WTC11 (cell line): ENCODE measurements around the gene SIPA1L3. TPM values are rescaled to one million over a fixed set of nuclear protein-coding genes. Genes with fewer than 3 reads are reported as not detected.

Source experiments
- ATAC-seq: fragments of 200-7000 bp; cut with Tn5 transposase; 2 replicates; pipeline ENCODE4 v1.10.0; 2021; ENCODE audit warnings: mild to moderate bottlenecking, moderate library complexity
- CTCF ChIA-PET: fragments of 300-600 bp; sonication (Branson Sonifier 250); formaldehyde crosslinking; loops from one replicate; lab custom pipeline; 2021; ENCODE audit warnings: antibody characterized with exemption; lab: Charles Lee
- POLR2A ChIA-PET: fragments of 350-600 bp; sonication (Branson Sonifier 250); formaldehyde crosslinking; loops from one replicate; lab custom pipeline; 2021; ENCODE audit warnings: antibody characterized with exemption; lab: Charles Lee
- DNase-seq: peaks from one replicate; pipeline ENCODE4 v3.0.0; 2021; ENCODE audit warnings: low spot score
- H3K27ac Mint-ChIP-seq: 2 replicates; pipeline ENCODE4 v1.8.0; 2021; ENCODE audit warnings: mixed read lengths
- H3K27me3 Mint-ChIP-seq: 2 replicates; pipeline ENCODE4 v1.8.0; 2021; ENCODE audit warnings: low read depth, mild to moderate bottlenecking, moderate library complexity, mixed read lengths
- H3K36me3 Mint-ChIP-seq: 2 replicates; pipeline ENCODE4 v1.8.0; 2021; ENCODE audit warnings: mixed read lengths
- H3K4me1 Mint-ChIP-seq: 2 replicates; pipeline ENCODE4 v1.8.0; 2022; ENCODE audit warnings: mixed read lengths
- H3K4me3 Mint-ChIP-seq: 2 replicates; pipeline ENCODE4 v1.8.0; 2021; ENCODE audit warnings: mild to moderate bottlenecking, moderate library complexity, mixed read lengths
- H3K9me3 Mint-ChIP-seq: 2 replicates; pipeline ENCODE4 v1.8.0; 2021; ENCODE audit warnings: mixed read lengths
- ATF1 ChIP-seq: sonication (generic); formaldehyde crosslinking; IDR thresholded peaks from 2 replicates; pipeline ENCODE4 v1.8.1; 2023; ENCODE audit warnings: mild to moderate bottlenecking, moderate library complexity, missing genetic modification reagents
- CREM ChIP-seq: sonication (generic); formaldehyde crosslinking; IDR thresholded peaks from 2 replicates; pipeline ENCODE4 v1.8.1; 2022; ENCODE audit warnings: mild to moderate bottlenecking, missing genetic modification reagents, moderate library complexity
- FOXK1 ChIP-seq: sonication (generic); formaldehyde crosslinking; IDR thresholded peaks from 2 replicates; pipeline ENCODE4 v1.8.0; 2022; ENCODE audit warnings: mild to moderate bottlenecking, moderate library complexity, missing genetic modification reagents
- GRHL2 ChIP-seq: fragments of 250-450 bp; sonication (Bioruptor Pico); IDR thresholded peaks from 2 replicates; pipeline ENCODE4 v1.8.0; 2022; ENCODE audit warnings: mild to moderate bottlenecking, moderate library complexity; ENCODE audit not compliant: insufficient replicate concordance, severe bottlenecking
- IRF2 ChIP-seq: sonication (generic); formaldehyde crosslinking; IDR thresholded peaks from 2 replicates; pipeline ENCODE4 v1.8.0; 2022; ENCODE audit warnings: low read depth, missing genetic modification reagents, borderline replicate concordance
- JUN ChIP-seq: sonication (generic); formaldehyde crosslinking; IDR thresholded peaks from 2 replicates; pipeline ENCODE4 v1.8.0; 2023; ENCODE audit warnings: mild to moderate bottlenecking, missing genetic modification reagents
- MYBL2 ChIP-seq: sonication (generic); formaldehyde crosslinking; IDR thresholded peaks from 2 replicates; pipeline ENCODE4 v1.8.1; 2023; ENCODE audit warnings: mild to moderate bottlenecking, moderate library complexity, missing genetic modification reagents
- NR1H2 ChIP-seq: sonication (generic); formaldehyde crosslinking; IDR thresholded peaks from 2 replicates; pipeline ENCODE4 v1.9.0; 2021; ENCODE audit warnings: mild to moderate bottlenecking, moderate library complexity, missing genetic modification reagents
- NR3C1 ChIP-seq: sonication (generic); formaldehyde crosslinking; conservative IDR thresholded peaks from 2 replicates; pipeline ENCODE4 v1.8.1; 2023; ENCODE audit warnings: low read depth, mild to moderate bottlenecking, missing genetic modification reagents
- PRRX2 ChIP-seq: fragments of 250-450 bp; sonication (Bioruptor Pico); IDR thresholded peaks from 2 replicates; pipeline ENCODE4 v1.8.0; 2021; ENCODE audit warnings: mild to moderate bottlenecking
- RELA ChIP-seq: sonication (generic); formaldehyde crosslinking; IDR thresholded peaks from 2 replicates; pipeline ENCODE4 v1.8.1; 2022; ENCODE audit warnings: missing genetic modification reagents, mild to moderate bottlenecking, borderline replicate concordance
- RORB ChIP-seq: fragments of 250-450 bp; sonication (Bioruptor Pico); IDR thresholded peaks from 2 replicates; pipeline ENCODE4 v1.9.0; 2021; ENCODE audit warnings: mild to moderate bottlenecking
- SMAD3 ChIP-seq: sonication (generic); formaldehyde crosslinking; IDR thresholded peaks from 2 replicates; pipeline ENCODE4 v1.8.0; 2022; ENCODE audit warnings: missing genetic modification reagents, mild to moderate bottlenecking, borderline replicate concordance
- TCF7 ChIP-seq: sonication (generic); formaldehyde crosslinking; IDR thresholded peaks from 2 replicates; pipeline ENCODE4 v1.8.0; 2022; ENCODE audit warnings: mild to moderate bottlenecking, low read depth, missing genetic modification reagents, moderate library complexity
- TEAD4 ChIP-seq: sonication (generic); formaldehyde crosslinking; IDR thresholded peaks from 2 replicates; pipeline ENCODE4 v1.8.0; 2022; ENCODE audit warnings: mild to moderate bottlenecking, missing genetic modification reagents
- ZBTB21 ChIP-seq: sonication (generic); formaldehyde crosslinking; IDR thresholded peaks from 2 replicates; pipeline ENCODE4 v1.8.1; 2023; ENCODE audit warnings: mild to moderate bottlenecking, missing genetic modification reagents, borderline replicate concordance
- total RNA-seq: library from RNA; stranded (reverse); gene quantifications from 3 replicates; pipeline ENCODE4 v1.2.3, GENCODE V29; 2021
- TF ChIP-seq, protein P1 (sequence below): sonication (generic); formaldehyde crosslinking; IDR thresholded peaks from 2 replicates; pipeline ENCODE4 v1.8.0; 2023; ENCODE audit warnings: mild to moderate bottlenecking, missing genetic modification reagents
- TF ChIP-seq, protein P2 (sequence below): sonication (generic); formaldehyde crosslinking; IDR thresholded peaks from 2 replicates; pipeline ENCODE4 v1.8.0; 2023; ENCODE audit warnings: missing genetic modification reagents
- TF ChIP-seq, protein P3 (sequence below): sonication (generic); formaldehyde crosslinking; IDR thresholded peaks from 2 replicates; pipeline ENCODE4 v1.8.1; 2023; ENCODE audit warnings: mild to moderate bottlenecking, moderate library complexity, missing genetic modification reagents
- TF ChIP-seq, protein P4 (sequence below): fragments of 250-450 bp; sonication (Bioruptor Pico); IDR thresholded peaks from 2 replicates; pipeline ENCODE4 v1.9.0; 2021; ENCODE audit warnings: moderate library complexity, mild to moderate bottlenecking, inconsistent platforms, borderline replicate concordance

SIPA1L3 gene
- total RNA-seq, 1 experiment from 2014 or later, result 41.5 TPM

DNA sequence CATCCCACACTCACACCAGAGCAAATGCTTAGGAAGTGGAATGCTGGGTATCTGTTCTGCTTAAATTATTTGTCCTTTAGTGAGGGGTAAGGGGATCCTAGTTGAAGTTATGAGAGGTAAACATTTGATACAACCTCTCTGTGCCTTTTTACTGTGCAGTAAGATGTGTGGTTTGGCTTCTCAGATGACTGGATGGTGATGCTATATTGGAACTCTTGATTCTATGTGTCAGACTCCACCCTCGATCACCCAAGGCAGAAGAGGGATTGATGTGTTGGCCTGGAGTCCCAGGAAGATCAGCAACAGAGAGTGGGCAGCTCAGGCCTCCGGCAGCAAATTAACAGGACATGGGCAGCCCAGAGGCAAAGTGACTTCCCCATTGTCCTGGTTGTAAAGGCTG is 66.7 kb downstream of the SIPA1L3 start (continued):
- TF ChIP-seq PRRX2 (CRISPR knock-in tag), result no peak
- TF ChIP-seq NR3C1 (CRISPR knock-in tag), result no peak
- TF ChIP-seq, protein P1, sequence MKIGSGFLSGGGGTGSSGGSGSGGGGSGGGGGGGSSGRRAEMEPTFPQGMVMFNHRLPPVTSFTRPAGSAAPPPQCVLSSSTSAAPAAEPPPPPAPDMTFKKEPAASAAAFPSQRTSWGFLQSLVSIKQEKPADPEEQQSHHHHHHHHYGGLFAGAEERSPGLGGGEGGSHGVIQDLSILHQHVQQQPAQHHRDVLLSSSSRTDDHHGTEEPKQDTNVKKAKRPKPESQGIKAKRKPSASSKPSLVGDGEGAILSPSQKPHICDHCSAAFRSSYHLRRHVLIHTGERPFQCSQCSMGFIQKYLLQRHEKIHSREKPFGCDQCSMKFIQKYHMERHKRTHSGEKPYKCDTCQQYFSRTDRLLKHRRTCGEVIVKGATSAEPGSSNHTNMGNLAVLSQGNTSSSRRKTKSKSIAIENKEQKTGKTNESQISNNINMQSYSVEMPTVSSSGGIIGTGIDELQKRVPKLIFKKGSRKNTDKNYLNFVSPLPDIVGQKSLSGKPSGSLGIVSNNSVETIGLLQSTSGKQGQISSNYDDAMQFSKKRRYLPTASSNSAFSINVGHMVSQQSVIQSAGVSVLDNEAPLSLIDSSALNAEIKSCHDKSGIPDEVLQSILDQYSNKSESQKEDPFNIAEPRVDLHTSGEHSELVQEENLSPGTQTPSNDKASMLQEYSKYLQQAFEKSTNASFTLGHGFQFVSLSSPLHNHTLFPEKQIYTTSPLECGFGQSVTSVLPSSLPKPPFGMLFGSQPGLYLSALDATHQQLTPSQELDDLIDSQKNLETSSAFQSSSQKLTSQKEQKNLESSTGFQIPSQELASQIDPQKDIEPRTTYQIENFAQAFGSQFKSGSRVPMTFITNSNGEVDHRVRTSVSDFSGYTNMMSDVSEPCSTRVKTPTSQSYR (CRISPR knock-in tag), result no peak
- TF ChIP-seq CREM (CRISPR knock-in tag), result no peak

DNA sequence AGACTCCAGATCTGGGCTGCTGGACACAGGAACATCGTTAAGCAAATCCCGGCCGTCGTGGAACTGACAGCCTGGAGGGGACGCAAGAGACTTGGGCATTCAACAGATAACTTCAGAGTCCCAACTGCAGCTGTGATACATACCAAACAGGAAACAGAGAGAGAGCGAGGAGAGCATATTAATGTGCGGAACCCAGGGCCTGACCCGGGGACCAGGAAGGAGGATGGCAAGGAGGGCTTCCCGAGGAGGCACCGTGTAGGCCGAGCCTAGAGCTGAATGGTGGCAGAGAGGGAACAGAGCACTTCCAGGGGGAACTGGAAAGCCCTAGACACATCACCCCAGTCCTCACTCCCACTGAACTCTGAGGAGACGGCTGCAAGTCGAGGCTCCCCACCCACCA is 68.1 kb downstream of the SIPA1L3 start:
- ATAC-seq (no peak), DNase-seq (no peak)
- H3K4me1 Mint-ChIP-seq, result peaks cover 7% of the 10 kb centered on the region
- H3K27ac Mint-ChIP-seq, result peak overlapping the region; percentile 26; the same call in 1 of the 2 replicates
- H3K36me3 Mint-ChIP-seq, result peaks cover 25% of the 10 kb centered on the region
- no peaks in the 10 kb centered on the region for H3K27me3 Mint-ChIP-seq
- peaks cover 20% of the 10 kb centered on the region for H3K9me3 Mint-ChIP-seq
- H3K4me3 Mint-ChIP-seq, result no peak overlapping the region
- CTCF ChIA-PET, result interaction anchor here (0.8 kb wide), 1 partner anchor 73 kb away, joined by 3 read pairs; no protein-coding TSS in a partner anchor
- no peak for TF ChIP-seq IRF2 (CRISPR knock-in tag)
- TF ChIP-seq ZBTB21 (CRISPR knock-in tag), result no peak
- TF ChIP-seq TEAD4 (CRISPR knock-in tag), result no peak
- TF ChIP-seq NR1H2 (CRISPR knock-in tag), result no peak
- TF ChIP-seq TCF7 (CRISPR knock-in tag), result no peak
- TF ChIP-seq SMAD3, result no peak
- TF ChIP-seq, protein P2, sequence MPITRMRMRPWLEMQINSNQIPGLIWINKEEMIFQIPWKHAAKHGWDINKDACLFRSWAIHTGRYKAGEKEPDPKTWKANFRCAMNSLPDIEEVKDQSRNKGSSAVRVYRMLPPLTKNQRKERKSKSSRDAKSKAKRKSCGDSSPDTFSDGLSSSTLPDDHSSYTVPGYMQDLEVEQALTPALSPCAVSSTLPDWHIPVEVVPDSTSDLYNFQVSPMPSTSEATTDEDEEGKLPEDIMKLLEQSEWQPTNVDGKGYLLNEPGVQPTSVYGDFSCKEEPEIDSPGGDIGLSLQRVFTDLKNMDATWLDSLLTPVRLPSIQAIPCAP (CRISPR knock-in tag), result no peak
- TF ChIP-seq MYBL2 (CRISPR knock-in tag), result no peak
- TF ChIP-seq, protein P3, sequence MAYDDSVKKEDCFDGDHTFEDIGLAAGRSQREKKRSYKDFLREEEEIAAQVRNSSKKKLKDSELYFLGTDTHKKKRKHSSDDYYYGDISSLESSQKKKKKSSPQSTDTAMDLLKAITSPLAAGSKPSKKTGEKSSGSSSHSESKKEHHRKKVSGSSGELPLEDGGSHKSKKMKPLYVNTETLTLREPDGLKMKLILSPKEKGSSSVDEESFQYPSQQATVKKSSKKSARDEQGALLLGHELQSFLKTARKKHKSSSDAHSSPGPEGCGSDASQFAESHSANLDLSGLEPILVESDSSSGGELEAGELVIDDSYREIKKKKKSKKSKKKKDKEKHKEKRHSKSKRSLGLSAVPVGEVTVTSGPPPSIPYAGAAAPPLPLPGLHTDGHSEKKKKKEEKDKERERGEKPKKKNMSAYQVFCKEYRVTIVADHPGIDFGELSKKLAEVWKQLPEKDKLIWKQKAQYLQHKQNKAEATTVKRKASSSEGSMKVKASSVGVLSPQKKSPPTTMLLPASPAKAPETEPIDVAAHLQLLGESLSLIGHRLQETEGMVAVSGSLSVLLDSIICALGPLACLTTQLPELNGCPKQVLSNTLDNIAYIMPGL, result no peak
- TF ChIP-seq GRHL2 (CRISPR knock-in tag), result no peak
- no peak for TF ChIP-seq FOXK1
- TF ChIP-seq RELA, result no peak
- TF ChIP-seq RORB, result no peak
- no peak for TF ChIP-seq ATF1 (CRISPR knock-in tag)
- TF ChIP-seq, protein P4, sequence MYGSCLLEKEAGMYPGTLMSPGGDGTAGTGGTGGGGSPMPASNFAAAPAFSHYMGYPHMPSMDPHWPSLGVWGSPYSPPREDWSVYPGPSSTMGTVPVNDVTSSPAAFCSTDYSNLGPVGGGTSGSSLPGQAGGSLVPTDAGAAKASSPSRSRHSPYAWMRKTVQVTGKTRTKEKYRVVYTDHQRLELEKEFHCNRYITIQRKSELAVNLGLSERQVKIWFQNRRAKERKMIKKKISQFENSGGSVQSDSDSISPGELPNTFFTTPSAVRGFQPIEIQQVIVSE, result no peak
- no peak for TF ChIP-seq JUN (CRISPR knock-in tag)
- TF ChIP-seq, all 79 proteins: peak for 0
- POLR2A ChIA-PET, result interaction anchor here (0.6 kb wide), 1 partner anchor 39 kb away, joined by 3 read pairs; no protein-coding TSS in a partner anchor
